SHP77 treated with DMSO at 0.1 percent for 48 hours (cell line): ENCODE data around the gene BABAM1.
"Not testable (repeated sequence)": the region's sequence is repeated elsewhere in the genome, so short reads cannot be mapped to it uniquely, and the experiment has no call there.

ENCODE experiments used
- DNase-seq: peaks from one replicate; lab custom pipeline; 2025; lab: John Stamatoyannopoulos, UW

BABAM1 gene

GRCh38 chr19:17275441-17276175 is 8.4 kb downstream of the BABAM1 start:
- no peak for DNase-seq

- no peak for DNase-seq
Observed at GRCh38 chr19:17279436-17279835, 12.2 kb downstream of the BABAM1 start.

DNA sequence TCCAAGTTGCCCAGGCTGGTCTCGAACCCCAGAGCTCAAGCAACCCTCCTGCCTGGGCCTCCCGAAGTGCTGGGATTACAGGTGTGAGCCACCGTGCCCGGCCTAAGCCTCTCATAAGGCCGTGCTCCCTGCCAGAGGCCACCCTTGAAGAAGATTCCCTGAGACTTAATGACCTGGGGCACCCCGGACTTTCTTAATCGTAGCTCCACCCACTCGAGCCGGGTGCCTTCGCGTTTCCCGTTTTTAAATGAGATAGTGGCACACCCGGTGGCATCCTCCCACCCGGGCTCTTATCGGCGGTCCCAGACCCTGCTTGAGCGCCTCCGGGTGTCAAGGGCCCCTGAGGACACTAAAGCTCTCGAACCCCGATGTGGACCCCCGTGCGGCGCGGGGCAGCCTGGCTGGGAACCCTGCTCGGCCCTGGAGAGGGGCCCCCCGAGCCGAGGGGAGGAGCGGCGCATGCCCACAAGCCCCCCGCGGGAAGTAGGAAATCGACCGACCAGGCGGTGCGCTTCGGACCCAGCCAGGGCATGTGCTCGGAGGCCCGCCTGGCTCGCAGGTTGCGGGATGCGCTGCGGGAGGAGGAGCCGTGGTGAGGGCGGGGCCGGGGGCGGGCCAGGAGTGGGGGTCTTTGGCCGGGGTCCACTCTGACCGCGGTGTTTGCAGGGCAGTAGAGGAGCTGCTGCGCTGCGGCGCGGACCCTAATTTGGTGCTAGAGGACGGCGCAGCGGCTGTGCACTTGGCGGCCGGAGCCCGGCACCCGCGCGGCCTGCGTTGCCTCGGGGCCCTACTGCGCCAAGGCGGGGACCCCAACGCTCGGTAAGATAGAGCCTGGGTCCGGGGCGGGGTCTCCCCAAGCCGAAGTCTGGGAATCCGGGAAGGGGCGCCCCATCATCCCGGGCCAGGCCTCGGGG is 14.4 kb downstream of the BABAM1 start, which contains the start of gene ANKLE1:
Gene ANKLE1 (plus strand): TSS at position 511 of the 914 bp plus-strand sequence. CDS start 20 bp downstream, at position 531.
- DNase-seq = no peak

DNA sequence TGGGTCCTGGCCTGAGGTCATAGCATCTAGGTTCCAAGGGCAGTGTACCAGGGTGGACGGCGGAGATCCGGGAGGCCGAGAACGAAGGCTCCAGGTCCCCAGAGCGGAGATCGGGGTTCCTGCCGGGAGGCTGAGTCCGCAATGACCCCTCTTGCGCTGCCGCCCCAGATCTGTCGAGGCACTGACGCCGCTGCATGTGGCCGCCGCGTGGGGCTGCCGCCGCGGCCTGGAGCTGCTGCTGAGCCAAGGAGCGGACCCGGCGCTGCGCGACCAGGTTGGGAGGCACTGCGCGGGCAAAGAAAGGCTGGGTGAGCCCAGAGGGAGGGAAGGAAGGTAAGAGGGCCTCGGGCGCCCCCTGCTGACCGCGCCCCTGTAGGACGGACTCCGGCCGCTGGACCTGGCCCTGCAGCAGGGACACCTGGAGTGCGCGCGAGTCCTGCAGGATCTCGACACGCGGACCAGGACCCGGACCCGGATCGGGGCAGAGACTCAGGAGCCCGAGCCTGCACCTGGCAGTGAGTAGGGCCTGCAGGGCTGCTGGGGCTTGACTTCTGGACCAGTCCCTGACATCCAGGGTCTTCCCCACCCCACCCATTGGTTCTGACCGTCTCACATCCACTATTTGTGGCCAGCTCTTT is 15.4 kb downstream of the BABAM1 start:
- DNase-seq = peak; percentile 61

GRCh38 chr19:17283504-17283996 is 16.3 kb downstream of the BABAM1 start:
- no peak for DNase-seq

GRCh38 chr19:17285415-17286135 is 18.3 kb downstream of the BABAM1 start:
- no peak for DNase-seq

- no peak for DNase-seq
Observed at GRCh38 chr19:17286263-17286662, 19.0 kb downstream of the BABAM1 start.

GRCh38 chr19:17286752-17287151 is 19.5 kb downstream of the BABAM1 start:
- no peak for DNase-seq

DNA sequence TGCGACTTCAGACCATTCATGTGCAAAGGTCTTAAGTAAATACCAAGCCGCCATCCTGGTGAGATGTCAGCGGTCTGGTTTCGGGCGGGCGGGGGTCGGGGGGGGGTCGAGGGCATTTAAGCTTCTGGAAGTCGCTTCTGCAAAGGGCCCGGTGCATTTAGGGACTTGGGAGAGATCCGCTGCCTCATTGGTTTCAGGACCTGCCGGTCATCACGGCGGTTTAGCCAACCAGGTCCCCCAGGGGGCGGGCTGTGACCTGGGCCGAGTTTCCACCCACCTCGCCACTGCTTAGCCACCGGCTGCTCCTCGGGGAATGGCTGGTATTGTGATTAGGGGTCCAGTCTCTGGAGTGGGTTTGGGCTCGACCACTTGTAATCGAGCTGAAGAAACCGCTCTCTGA is 22.2 kb downstream of the BABAM1 start:
- DNase-seq = no peak

DNA sequence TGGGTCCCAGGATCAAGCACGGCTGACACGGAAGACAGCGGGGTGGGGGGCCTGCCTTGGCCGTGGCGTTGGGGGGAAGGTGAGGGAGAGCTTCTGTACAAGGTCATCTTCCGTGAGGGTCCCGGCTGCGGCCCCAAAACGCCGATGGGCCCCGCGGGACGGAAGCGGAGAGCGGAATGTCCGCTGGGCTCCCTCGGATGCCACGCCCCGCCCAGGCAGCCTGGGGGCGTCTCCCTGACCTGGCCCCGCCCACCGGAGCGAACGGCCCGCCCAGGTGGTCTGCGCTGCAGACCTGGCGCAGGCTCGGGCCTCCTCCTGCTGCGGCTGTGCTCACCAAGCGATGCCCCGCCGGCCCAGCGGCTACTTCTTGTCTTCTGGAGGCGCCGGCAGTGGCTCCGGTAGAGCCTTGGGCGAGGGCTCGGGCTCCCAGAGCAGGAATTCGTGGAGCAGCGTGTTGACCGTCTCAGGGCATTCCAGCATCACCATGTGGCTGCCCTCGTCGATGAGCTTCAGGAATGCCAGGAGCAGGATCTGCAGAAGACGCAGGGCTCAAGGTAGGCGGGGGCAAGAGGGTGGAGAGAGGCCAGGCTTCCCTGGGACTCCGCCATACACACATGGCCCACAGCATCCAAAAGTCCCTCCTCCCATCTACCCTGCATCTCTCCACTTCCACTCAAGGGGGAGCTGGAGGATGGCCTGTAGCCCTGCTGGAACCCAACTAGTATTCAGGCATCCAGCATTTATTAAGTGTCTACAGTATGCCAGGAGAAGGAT is 25.2 kb downstream of the BABAM1 start:
- no peak for DNase-seq

DNA sequence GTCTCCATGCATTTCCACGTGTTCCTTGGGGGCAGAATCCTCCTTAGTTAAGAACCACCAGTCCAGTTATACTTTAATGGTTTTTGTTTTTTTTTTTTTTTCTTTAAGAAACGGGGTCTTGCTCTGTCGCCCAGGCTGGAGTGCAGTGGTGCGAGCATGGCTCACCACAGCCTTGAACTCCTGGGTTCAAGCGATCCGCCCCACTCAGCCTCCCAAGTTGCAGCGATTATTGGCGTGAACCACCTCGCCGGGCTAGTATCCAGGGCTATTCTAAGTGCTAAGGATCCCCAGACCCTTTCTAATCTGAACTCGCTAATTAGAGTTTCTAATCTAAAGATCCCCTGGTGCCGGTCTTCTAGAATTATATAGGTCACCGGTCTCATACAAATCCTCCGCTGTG is 26.4 kb downstream of the BABAM1 start:
- no peak for DNase-seq

DNA sequence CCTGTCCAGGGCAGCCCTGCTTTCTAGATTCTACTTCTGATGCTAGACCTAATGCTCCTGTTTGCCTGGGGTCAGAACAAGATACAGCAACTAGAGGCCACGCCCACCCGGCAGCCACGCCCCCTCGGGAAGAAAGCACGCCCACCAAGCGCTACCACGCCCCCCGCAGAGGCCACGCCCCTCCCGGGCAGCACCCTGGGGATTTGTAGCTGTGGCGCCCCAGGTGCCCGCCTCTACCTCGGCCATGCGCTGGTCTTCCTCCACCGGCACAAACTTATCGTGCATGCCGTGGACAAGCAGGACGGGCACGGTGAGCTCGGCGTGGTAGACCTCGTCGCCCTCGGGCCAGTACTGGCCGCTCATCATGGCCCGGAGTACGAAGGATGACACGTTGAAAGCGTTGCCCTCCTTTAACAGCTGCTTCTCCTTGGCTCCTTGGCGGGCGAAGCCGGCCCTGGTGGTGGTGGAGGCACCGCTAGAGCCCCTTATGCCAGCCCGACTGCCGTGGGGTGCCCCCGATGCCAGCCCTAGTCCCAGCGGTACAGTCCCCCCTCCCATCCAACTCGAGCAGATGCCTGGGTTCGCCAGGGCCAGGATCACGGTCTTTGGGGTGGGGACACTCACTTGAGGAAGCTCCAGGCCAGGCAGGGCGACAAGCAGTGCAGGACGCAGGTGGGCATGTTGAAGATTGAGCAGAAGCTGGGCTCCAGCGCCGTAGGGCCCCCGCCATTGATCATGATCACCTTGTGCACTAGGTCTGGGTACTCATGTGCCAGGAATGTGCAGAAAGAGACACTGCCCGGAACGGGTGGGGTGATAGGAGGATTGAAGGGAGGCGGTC is 27.0 kb downstream of the BABAM1 start:
- DNase-seq = no peak

DNA sequence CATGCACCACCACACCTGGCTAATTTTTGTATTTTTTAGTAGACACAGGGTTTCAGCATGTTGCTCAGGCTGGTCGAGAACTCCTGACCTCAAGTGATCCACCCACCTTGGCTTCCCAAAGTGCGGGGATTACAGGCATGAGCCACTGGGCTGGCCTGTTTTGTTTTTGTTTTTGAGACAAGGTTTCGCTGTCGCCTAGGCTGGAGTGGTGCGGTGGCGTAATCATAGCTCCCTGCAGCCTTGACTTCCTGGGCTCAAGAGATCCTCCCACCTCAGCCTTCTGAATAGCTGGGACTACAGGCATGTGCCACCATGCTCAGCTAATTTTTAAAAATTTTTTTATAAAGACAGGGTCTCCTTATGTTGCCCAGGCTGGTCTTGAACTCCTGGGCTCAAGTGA is 28.3 kb downstream of the BABAM1 start:
- not testable (repeated sequence) for DNase-seq

GRCh38 chr19:17296273-17296672 is 29.0 kb downstream of the BABAM1 start:
- no peak for DNase-seq

GRCh38 chr19:17296976-17297375 is 29.7 kb downstream of the BABAM1 start:
- no peak for DNase-seq

- no peak for DNase-seq
Observed at GRCh38 chr19:17300992-17301619, 33.9 kb downstream of the BABAM1 start.

DNA sequence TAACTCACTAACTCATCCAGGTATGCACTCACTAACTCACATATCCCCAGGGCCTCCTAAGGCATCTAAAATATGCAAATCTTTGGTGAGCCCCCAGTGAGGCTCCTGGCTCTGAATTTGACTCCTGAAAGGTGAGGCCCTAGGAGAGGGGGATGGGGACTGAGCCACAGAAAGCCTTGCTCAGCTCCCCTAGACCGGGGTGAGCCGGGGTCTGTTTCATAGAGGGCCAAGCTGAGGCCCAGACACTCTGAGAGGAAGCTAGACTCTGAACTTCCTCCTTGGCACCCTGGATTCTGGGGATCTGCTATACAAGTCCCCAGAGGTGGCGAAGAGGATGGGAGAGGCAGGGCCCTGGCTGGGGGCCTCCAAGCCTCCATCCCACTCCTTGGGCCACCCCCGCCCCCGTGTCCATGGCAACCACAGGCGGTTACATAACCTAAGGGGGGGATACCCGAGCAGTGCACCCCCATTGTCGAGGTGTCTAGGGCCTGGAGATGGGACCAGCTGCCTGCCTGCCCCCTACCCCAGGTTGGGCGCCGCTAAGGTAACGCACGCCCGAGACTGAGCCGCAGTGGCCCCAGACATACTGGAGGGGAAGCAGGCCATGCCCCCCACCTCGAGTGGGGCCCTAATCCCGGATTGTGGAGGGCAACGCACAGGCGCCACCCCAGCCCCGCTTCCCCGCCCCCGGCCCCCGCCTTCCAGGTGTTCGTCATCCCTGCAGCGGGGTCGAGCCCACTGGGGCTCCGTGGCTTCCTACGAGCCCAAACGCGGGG is 35.3 kb downstream of the BABAM1 start:
- DNase-seq = no peak

DNA sequence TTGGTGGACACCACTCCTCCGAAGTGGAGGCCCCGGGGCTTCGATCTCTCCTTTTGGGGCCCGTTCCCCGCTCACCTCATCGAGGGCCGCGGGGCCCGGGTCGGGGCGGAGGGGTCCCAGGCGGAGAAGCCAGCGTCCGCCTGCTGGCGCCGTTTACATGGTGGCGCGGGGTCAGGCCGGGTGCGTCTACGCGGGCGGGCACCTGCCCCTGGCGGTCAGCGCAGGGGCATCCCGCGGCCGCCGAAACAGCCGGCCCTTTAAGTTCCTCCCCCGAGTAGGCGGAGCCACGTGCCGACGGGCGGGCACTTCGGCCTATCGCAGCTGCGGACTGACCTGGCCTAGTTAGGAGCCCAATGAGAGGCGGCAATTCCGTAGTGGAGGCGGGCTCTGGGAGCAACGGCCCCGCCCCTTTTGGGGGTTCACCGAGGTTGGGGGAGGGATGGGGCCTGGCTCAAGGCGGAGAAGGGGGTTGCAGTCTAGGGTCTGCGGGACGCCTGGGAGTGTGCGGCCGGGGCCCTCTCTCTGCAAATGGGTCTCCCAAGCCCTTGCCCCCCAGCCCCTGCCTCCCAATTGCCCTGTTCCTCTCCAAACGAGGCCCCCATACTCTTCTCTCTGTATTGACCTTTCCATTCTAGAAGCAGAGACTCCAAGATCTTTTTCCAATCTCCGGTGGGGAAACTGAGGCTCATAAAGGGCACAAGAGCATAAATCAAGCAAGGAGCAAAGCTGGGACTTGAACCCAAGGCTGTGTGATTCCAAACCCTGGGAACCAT is 36.1 kb downstream of the BABAM1 start, which contains the start of gene ABHD8:
Gene ABHD8 (minus strand): TSS at position 259 of the 773 bp plus-strand sequence. CDS start 1,809 bp downstream, outside the sequence.
- DNase-seq = peak; percentile 90
